Measurements from ENCODE around the gene ADI1.
"Not testable (repeated sequence)": the region's sequence is repeated elsewhere in the genome, so short reads cannot be mapped to it uniquely, and the experiment has no call there.

GRCh38 chr2:3448441-3448911, 70.9 kb downstream of the ADI1 start:
- TF ChIP-seq, protein P1, sequence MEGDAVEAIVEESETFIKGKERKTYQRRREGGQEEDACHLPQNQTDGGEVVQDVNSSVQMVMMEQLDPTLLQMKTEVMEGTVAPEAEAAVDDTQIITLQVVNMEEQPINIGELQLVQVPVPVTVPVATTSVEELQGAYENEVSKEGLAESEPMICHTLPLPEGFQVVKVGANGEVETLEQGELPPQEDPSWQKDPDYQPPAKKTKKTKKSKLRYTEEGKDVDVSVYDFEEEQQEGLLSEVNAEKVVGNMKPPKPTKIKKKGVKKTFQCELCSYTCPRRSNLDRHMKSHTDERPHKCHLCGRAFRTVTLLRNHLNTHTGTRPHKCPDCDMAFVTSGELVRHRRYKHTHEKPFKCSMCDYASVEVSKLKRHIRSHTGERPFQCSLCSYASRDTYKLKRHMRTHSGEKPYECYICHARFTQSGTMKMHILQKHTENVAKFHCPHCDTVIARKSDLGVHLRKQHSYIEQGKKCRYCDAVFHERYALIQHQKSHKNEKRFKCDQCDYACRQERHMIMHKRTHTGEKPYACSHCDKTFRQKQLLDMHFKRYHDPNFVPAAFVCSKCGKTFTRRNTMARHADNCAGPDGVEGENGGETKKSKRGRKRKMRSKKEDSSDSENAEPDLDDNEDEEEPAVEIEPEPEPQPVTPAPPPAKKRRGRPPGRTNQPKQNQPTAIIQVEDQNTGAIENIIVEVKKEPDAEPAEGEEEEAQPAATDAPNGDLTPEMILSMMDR (conservative IDR thresholded peaks at IDR 0.05; ENCODE audit: low read length): not testable (repeated sequence)
- TF ChIP-seq EZH2phosphoT487 (IDR thresholded peaks at IDR 0.05; ENCODE audit: borderline replicate concordance, low read depth, low read length): not testable (repeated sequence)
